ENCODE results near the gene TXNL4A. TPM values are rescaled to one million over a fixed set of nuclear protein-coding genes. Genes with fewer than 3 reads are reported as not detected.
"Not testable (repeated sequence)": the region's sequence is repeated elsewhere in the genome, so short reads cannot be mapped to it uniquely, and the experiment has no call there.

TXNL4A gene
- total RNA-seq, 2 donors from 2014 or later = 115 to 197 TPM

GRCh38 chr18:79963658-79964329 lies 24.6 kb downstream of the TXNL4A start:
- peak overlapping the region; percentile 75 for H3K27ac Mint-ChIP-seq
- peak; percentile 1 for ATAC-seq (replicated peaks)
- no peaks in the 10 kb centered on the region for H3K36me3 Mint-ChIP-seq (ENCODE audit: low read depth)
- H3K27me3 Mint-ChIP-seq = peaks cover 3% of the 10 kb centered on the region
- no peaks in the 10 kb centered on the region for H3K9me3 Mint-ChIP-seq
- peaks cover 10% of the 10 kb centered on the region for H3K4me1 Mint-ChIP-seq
- H3K4me3 Mint-ChIP-seq = peak overlapping the region; percentile 76

GRCh38 chr18:79962835-79963657 lies 25.3 kb downstream of the TXNL4A start:
- H3K4me3 Mint-ChIP-seq = peak overlapping the region; percentile 76
- peak overlapping the region; percentile 75 for H3K27ac Mint-ChIP-seq
- H3K27me3 Mint-ChIP-seq = peaks cover 3% of the 10 kb centered on the region
- no peaks in the 10 kb centered on the region for H3K9me3 Mint-ChIP-seq
- ATAC-seq (replicated peaks) = peak; percentile 87
- H3K36me3 Mint-ChIP-seq (ENCODE audit: low read depth) = no peaks in the 10 kb centered on the region
- peaks cover 10% of the 10 kb centered on the region for H3K4me1 Mint-ChIP-seq

GRCh38 chr18:79962311-79962710 lies 26.1 kb downstream of the TXNL4A start:
- no peak for ATAC-seq (replicated peaks)
- H3K27ac Mint-ChIP-seq = peak overlapping the region; percentile 75
- H3K36me3 Mint-ChIP-seq (ENCODE audit: low read depth) = no peaks in the 10 kb centered on the region
- peaks cover 3% of the 10 kb centered on the region for H3K27me3 Mint-ChIP-seq
- H3K4me1 Mint-ChIP-seq = peaks cover 10% of the 10 kb centered on the region
- no peaks in the 10 kb centered on the region for H3K9me3 Mint-ChIP-seq
- H3K4me3 Mint-ChIP-seq = peak overlapping the region; percentile 76

- no peak overlapping the region for H3K27ac Mint-ChIP-seq
- H3K9me3 Mint-ChIP-seq = no peaks in the 10 kb centered on the region
- H3K4me1 Mint-ChIP-seq = peaks cover 10% of the 10 kb centered on the region
- ATAC-seq (replicated peaks) = no peak
- no peak overlapping the region for H3K4me3 Mint-ChIP-seq
- peaks cover 3% of the 10 kb centered on the region for H3K27me3 Mint-ChIP-seq
- H3K36me3 Mint-ChIP-seq (ENCODE audit: low read depth) = no peaks in the 10 kb centered on the region
These were observed 26.7 kb downstream of the TXNL4A start for GRCh38 chr18:79961527-79962291.

GRCh38 chr18:79960921-79961526 lies 27.3 kb downstream of the TXNL4A start:
- Mint-ChIP-seq H3K4me3 (peak overlapping the region; percentile 26), H3K36me3 (ENCODE audit: low read depth) (no peaks in the 10 kb centered on the region), H3K27me3 (peaks cover 3% of the 10 kb centered on the region), H3K9me3 (no peaks in the 10 kb centered on the region), H3K27ac (no peak overlapping the region), H3K4me1 (peaks cover 10% of the 10 kb centered on the region)
- ATAC-seq (replicated peaks) = no peak

GRCh38 chr18:79960161-79960801 lies 28.1 kb downstream of the TXNL4A start:
- Mint-ChIP-seq H3K4me3 (peak overlapping the region; percentile 26), H3K4me1 (peaks cover 10% of the 10 kb centered on the region)
- not testable (repeated sequence) for H3K27me3 Mint-ChIP-seq; H3K27ac Mint-ChIP-seq; H3K9me3 Mint-ChIP-seq; ATAC-seq (replicated peaks); H3K36me3 Mint-ChIP-seq (ENCODE audit: low read depth)

- Mint-ChIP-seq H3K4me3 (no peak overlapping the region), H3K27ac (no peak overlapping the region), H3K9me3 (no peaks in the 10 kb centered on the region), H3K36me3 (ENCODE audit: low read depth) (no peaks in the 10 kb centered on the region), H3K4me1 (peaks cover 16% of the 10 kb centered on the region), H3K27me3 (peaks cover 3% of the 10 kb centered on the region)
- no peak for ATAC-seq (replicated peaks)
These were observed 29.4 kb downstream of the TXNL4A start for GRCh38 chr18:79958981-79959380.

- Mint-ChIP-seq H3K27ac (no peak overlapping the region), H3K4me3 (no peak overlapping the region), H3K36me3 (ENCODE audit: low read depth) (no peaks in the 10 kb centered on the region), H3K4me1 (peaks cover 8% of the 10 kb centered on the region), H3K27me3 (no peaks in the 10 kb centered on the region), H3K9me3 (no peaks in the 10 kb centered on the region)
- ATAC-seq (replicated peaks) = no peak
These were observed 32.1 kb downstream of the TXNL4A start for GRCh38 chr18:79956276-79956675.

- Mint-ChIP-seq H3K27me3 (no peaks in the 10 kb centered on the region), H3K9me3 (no peaks in the 10 kb centered on the region), H3K36me3 (ENCODE audit: low read depth) (peaks cover under 1% of the 10 kb centered on the region), H3K27ac (no peak overlapping the region), H3K4me1 (peaks cover 8% of the 10 kb centered on the region), H3K4me3 (no peak overlapping the region)
- ATAC-seq (replicated peaks) = peak; percentile 23
These were observed 32.9 kb downstream of the TXNL4A start for GRCh38 chr18:79955302-79956075.

GRCh38 chr18:79954791-79955190 lies 33.6 kb downstream of the TXNL4A start:
- no peak overlapping the region for H3K4me3 Mint-ChIP-seq
- ATAC-seq (replicated peaks) = no peak
- H3K9me3 Mint-ChIP-seq = no peaks in the 10 kb centered on the region
- peaks cover 10% of the 10 kb centered on the region for H3K4me1 Mint-ChIP-seq
- no peak overlapping the region for H3K27ac Mint-ChIP-seq
- H3K36me3 Mint-ChIP-seq (ENCODE audit: low read depth) = peaks cover 7% of the 10 kb centered on the region
- no peaks in the 10 kb centered on the region for H3K27me3 Mint-ChIP-seq

- Mint-ChIP-seq H3K36me3 (ENCODE audit: low read depth) (peaks cover 11% of the 10 kb centered on the region), H3K4me3 (no peak overlapping the region), H3K4me1 (peaks cover 13% of the 10 kb centered on the region), H3K9me3 (no peaks in the 10 kb centered on the region), H3K27me3 (no peaks in the 10 kb centered on the region), H3K27ac (no peak overlapping the region)
- ATAC-seq (replicated peaks) = peak; percentile 43
These were observed 34.3 kb downstream of the TXNL4A start for GRCh38 chr18:79953971-79954651.

GRCh38 chr18:79952996-79953559 lies 35.3 kb downstream of the TXNL4A start:
- H3K4me1 Mint-ChIP-seq = peaks cover 13% of the 10 kb centered on the region

More at GRCh38 chr18:79952996-79953559, 35.3 kb downstream of the TXNL4A start:
- Mint-ChIP-seq H3K4me3 (no peak overlapping the region), H3K36me3 (ENCODE audit: low read depth) (peaks cover 11% of the 10 kb centered on the region), H3K27ac (no peak overlapping the region), H3K9me3 (no peaks in the 10 kb centered on the region), H3K27me3 (no peaks in the 10 kb centered on the region)
- ATAC-seq (replicated peaks) = no peak
